GM23338 (cell line): Measurements from ENCODE around the gene ALDH1A2.

Experiments used
- CTCF ChIP-seq, 2 experiments: fragments of 200-600 bp in 1 of 2; sonication (generic) in 1 of 2; conservative IDR thresholded peaks; 2 replicates each; pipeline versions ENCODE4 v1.5.1 to v1.6.1; 2016 to 2017; ENCODE audit warnings: antibody characterized with exemption in 2 of 2, low read depth in 2 of 2, mild to moderate bottlenecking in 2 of 2, moderate library complexity in 1 of 2
- EZH2 ChIP-seq: fragments of 200-600 bp; sonication (generic); IDR thresholded peaks from one replicate; pipeline ENCODE4 v1.8.0; 2017; ENCODE audit warnings: antibody characterized with exemption, mild to moderate bottlenecking, low read depth; ENCODE audit not compliant: unreplicated experiment
- EZH2phosphoT487 ChIP-seq: fragments of 200-600 bp; sonication (generic); IDR thresholded peaks from one replicate; pipeline ENCODE4 v1.8.1; 2018; ENCODE audit warnings: antibody characterized with exemption; ENCODE audit not compliant: unreplicated experiment
- POLR2AphosphoS5 ChIP-seq: IDR thresholded peaks from 2 replicates; pipeline ENCODE4 v1.6.1; 2016; ENCODE audit warnings: antibody characterized with exemption, low read depth
- ZNF114 ChIP-seq: fragments of 250-450 bp; sonication (Bioruptor Pico); IDR thresholded peaks from 2 replicates; pipeline ENCODE4 v1.5.0; 2020; ENCODE audit warnings: mild to moderate bottlenecking, moderate library complexity
- TF ChIP-seq, protein P1 (sequence below): IDR thresholded peaks from one replicate; pipeline ENCODE4 v1.6.1; 2018; ENCODE audit warnings: antibody characterized with exemption; ENCODE audit not compliant: unreplicated experiment

DNA sequence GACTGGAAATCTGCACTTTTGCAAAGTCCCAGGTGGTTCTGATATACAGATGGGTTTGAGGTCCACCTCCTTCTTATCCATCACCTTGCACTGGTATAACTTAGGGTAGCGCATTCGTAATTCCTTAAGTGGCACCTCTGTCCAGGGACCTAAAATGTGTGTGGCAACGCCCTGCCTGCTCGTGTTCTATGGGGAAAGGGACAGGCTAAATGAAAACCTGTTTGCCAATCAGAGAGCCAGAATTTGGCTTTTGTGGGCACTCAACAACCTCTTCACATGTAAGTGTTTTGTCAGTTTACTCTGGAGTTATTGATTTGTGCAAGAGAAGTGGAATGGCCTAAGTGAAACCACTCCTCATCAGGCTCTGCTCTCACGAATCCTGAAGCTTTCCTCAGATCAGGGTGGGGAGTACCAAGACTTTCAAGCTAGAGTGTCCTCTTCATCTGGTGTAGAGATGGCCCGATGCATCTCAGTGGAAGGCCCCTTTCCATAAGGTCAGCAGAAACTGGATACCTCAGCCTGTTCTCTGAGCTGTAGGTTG, 138.3 kb downstream of the ALDH1A2 start:
- TF ChIP-seq CTCF (conservative IDR thresholded peaks at IDR 0.05; ENCODE audit: low read depth in 2 of 2) (no peak), EZH2 (no peak), POLR2AphosphoS5 (no peak), EZH2phosphoT487 (no peak), ZNF114 (CRISPR knock-in tag) (no peak)
- TF ChIP-seq, protein P1, sequence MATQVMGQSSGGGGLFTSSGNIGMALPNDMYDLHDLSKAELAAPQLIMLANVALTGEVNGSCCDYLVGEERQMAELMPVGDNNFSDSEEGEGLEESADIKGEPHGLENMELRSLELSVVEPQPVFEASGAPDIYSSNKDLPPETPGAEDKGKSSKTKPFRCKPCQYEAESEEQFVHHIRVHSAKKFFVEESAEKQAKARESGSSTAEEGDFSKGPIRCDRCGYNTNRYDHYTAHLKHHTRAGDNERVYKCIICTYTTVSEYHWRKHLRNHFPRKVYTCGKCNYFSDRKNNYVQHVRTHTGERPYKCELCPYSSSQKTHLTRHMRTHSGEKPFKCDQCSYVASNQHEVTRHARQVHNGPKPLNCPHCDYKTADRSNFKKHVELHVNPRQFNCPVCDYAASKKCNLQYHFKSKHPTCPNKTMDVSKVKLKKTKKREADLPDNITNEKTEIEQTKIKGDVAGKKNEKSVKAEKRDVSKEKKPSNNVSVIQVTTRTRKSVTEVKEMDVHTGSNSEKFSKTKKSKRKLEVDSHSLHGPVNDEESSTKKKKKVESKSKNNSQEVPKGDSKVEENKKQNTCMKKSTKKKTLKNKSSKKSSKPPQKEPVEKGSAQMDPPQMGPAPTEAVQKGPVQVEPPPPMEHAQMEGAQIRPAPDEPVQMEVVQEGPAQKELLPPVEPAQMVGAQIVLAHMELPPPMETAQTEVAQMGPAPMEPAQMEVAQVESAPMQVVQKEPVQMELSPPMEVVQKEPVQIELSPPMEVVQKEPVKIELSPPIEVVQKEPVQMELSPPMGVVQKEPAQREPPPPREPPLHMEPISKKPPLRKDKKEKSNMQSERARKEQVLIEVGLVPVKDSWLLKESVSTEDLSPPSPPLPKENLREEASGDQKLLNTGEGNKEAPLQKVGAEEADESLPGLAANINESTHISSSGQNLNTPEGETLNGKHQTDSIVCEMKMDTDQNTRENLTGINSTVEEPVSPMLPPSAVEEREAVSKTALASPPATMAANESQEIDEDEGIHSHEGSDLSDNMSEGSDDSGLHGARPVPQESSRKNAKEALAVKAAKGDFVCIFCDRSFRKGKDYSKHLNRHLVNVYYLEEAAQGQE = no peak
